Ammon's horn (tissue), 1 donor: ENCODE data around the gene SULT2B1.
"Not testable (repeated sequence)": the region's sequence is repeated elsewhere in the genome, so short reads cannot be mapped to it uniquely, and the experiment has no call there.

Experiments used
- DNase-seq: peaks from one replicate; pipeline ENCODE4 v3.0.0-alpha.2; 2016; ENCODE audit warnings: low spot score

The SULT2B1 gene

GRCh38 chr19:48529156-48529555, 22.8 kb upstream of the SULT2B1 start:
- no peak for DNase-seq

- DNase-seq: no peak
Measured at GRCh38 chr19:48530066-48530720, 21.8 kb upstream of the SULT2B1 start.

GRCh38 chr19:48530770-48531169, 21.2 kb upstream of the SULT2B1 start:
- DNase-seq: no peak

GRCh38 chr19:48533770-48534169, 18.2 kb upstream of the SULT2B1 start:
- DNase-seq: no peak

- DNase-seq: no peak
Measured at GRCh38 chr19:48537541-48537940, 14.4 kb upstream of the SULT2B1 start.

GRCh38 chr19:48538057-48538456, 13.9 kb upstream of the SULT2B1 start:
- DNase-seq: not testable (repeated sequence)

GRCh38 chr19:48539503-48540096, 12.4 kb upstream of the SULT2B1 start:
- DNase-seq: peak; percentile 63

- DNase-seq: no peak
Measured at GRCh38 chr19:48540110-48540509, 11.9 kb upstream of the SULT2B1 start.

- DNase-seq: no peak
Measured at GRCh38 chr19:48541813-48542212, 10.2 kb upstream of the SULT2B1 start.

GRCh38 chr19:48543121-48543710, 8.8 kb upstream of the SULT2B1 start:
- no peak for DNase-seq

GRCh38 chr19:48544856-48545750, 6.9 kb upstream of the SULT2B1 start:
- DNase-seq: no peak

- no peak for DNase-seq
Measured at GRCh38 chr19:48547722-48548121, 4.2 kb upstream of the SULT2B1 start.

- DNase-seq: no peak
Measured at GRCh38 chr19:48548253-48548911, 3.6 kb upstream of the SULT2B1 start.

- no peak for DNase-seq
Measured at GRCh38 chr19:48549380-48549779, 2.6 kb upstream of the SULT2B1 start.

- no peak for DNase-seq
Measured at GRCh38 chr19:48552406-48553322, 692 bp downstream of the SULT2B1 start.

- DNase-seq: no peak
Measured at GRCh38 chr19:48553676-48554384, 1.9 kb downstream of the SULT2B1 start.

- DNase-seq: no peak
Measured at GRCh38 chr19:48554385-48555091, 2.6 kb downstream of the SULT2B1 start.

GRCh38 chr19:48556163-48556562, 4.2 kb downstream of the SULT2B1 start:
- no peak for DNase-seq

- no peak for DNase-seq
Measured at GRCh38 chr19:48556825-48557224, 4.9 kb downstream of the SULT2B1 start.
